Stimulated activated CD4-positive, alpha-beta T cell treated with anti-CD3 and anti-CD28 coated beads, Interleukin-15, amount 100 ng/mL, for 1 hour (primary cell): ENCODE measurements around the gene TRIM7.

Source experiments
- DNase-seq, 2 donors: peaks; one replicate each; pipeline ENCODE4 v3.0.0-alpha.2; 2020; ENCODE audit warnings: low read depth in 1 of 2, low spot score in 1 of 2

TRIM7 gene

DNA sequence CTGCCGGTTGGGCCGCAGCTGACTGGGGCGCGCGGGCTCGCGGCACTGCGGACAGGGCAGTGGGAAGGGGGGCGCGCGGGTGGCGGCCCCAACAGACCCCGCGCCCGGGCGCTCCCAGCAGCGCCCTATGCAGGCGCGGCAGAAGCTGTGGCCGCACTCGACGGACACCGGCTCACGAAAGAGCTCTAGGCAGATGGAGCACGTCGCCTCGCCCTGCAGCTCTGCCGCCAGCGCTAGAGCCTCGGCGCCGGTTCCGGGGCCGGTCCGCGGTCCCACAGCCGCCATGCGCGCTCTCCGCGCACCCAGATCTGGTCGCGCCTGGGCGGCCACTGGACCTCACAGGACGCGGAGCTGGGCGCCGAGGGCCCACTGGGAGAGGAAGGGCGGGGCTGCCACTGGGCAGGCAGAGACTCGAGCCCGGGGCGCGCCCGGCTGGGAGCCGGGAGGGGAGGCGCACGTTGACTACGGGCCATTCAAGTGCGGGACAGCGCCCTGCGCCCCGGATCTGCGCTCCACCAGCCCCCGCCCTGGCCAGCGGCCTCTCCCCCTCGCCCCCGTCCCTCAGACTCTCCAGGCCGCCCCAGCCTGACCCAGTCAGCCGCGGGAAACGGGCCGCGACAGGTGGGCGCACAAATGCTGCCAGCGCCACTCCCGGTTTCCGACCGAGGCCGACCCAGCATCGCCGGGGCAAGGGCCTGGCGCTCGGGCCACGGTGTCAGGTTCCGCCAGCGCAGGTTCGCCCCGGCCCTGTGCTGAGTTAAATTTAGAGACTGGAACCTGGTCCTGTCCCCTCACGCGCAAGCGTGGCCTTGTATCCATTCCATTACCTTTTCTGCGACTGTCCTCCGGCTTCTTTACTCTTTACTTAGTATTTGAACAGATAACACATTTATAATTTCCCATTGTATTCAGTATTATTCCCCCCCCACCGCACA is at the start of gene TRIM7:
Gene TRIM7, minus strand, starts transcription at position 371 of the 935 bp plus-strand sequence. Its CDS starts 86 bp downstream, at position 285.
- DNase-seq = no peak

DNA sequence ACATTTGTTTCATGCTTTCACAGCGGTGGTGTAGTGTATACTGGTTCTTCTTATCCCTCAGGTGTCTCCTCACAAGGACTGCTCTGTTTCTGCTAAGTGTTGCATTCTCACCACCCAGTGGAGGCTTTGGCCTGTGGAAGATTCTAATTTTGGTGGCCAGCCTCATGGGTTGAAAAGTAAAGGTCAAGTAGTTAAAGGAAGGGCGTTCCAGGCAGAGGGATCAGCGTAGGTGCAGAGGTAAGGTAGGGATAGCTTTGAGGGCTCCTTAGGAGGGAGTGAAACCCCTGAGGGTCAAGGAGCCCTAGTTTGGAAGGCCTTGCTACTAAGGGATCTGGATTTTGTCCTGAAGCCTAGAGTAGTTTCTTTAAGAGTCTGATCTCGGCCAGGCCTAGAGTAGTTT is 43.3 kb upstream of the TRIM7 start:
- DNase-seq = no peak

DNA sequence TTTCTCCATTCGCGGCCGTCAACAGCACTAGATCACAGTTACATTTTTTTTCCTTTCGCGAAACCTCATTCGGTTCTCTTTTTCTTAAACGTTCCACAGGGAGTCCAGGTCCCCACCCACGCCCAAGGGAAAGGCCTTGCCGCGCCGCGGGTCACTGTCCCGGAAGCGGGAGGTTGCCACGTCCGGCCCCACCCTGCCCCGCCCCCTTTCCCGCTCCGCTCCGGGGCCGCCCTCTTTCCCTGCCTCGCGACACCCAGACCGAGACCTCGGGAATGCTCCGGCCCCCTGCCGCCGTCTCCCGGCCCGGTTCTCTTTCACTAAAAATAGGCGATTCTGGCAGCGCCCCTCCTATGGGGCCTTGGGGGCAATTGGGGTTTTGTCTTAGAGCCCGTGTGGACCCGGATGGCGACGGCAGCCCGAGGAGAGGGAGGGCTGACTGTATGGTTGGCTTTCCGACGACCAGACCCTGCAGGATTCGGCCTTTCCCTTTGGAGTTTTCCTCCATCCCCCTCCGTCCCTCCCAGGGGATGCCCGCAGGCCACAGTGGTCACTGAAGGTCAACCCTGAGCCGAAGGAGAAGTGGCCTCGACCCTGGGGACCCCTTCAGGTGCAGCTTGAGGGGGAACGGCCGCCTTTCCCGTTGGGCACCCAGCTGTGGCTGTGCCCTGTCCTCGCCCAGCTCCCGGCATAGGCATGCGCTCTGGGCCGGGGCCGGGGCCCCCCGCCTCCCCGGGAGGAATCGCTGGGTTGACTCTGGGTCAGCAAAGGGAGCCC is 41.5 kb upstream of the TRIM7 start:
- peak; percentile 54 to 63 for DNase-seq

DNA sequence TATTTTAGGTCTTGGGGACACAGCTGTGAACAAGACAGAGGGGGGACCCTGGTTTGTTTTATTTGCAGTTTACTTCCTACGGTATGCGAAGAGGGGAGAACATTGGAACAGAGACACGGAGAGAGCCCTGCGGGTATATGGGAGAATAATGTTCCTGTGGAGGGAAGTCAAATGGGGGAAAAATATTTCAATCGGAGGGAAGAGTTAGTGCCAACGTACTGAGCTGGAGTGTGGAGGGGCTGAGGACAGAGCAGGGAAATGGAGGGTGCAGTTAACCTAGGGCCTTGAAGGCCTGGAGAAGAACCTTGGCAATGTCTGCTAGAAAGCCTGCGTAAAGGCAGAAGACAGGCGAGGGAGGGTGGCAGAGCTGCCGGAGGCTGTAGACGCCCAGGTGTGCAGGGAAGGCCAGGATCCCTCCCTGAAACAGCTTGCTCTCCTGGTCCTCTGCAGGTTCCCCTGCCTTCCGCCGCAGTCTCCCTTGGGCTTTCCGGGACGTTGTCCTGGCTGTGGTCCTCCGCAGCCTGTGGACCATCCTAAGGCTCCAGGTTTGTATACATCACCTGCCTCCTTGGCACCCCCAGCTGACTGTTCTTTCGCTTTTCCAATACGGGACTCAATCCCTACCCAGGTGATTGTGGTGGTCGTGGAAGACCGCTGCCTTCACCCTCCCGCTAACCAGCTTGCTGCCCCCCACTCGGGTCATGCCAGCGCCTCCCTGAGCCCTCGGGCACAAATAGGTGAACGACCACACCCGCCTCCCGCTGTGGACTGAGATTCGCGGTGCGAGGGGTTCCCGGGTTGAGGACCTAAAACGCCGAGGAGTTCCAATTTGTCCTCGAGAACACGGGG is 40.7 kb upstream of the TRIM7 start:
- DNase-seq = no peak

DNA sequence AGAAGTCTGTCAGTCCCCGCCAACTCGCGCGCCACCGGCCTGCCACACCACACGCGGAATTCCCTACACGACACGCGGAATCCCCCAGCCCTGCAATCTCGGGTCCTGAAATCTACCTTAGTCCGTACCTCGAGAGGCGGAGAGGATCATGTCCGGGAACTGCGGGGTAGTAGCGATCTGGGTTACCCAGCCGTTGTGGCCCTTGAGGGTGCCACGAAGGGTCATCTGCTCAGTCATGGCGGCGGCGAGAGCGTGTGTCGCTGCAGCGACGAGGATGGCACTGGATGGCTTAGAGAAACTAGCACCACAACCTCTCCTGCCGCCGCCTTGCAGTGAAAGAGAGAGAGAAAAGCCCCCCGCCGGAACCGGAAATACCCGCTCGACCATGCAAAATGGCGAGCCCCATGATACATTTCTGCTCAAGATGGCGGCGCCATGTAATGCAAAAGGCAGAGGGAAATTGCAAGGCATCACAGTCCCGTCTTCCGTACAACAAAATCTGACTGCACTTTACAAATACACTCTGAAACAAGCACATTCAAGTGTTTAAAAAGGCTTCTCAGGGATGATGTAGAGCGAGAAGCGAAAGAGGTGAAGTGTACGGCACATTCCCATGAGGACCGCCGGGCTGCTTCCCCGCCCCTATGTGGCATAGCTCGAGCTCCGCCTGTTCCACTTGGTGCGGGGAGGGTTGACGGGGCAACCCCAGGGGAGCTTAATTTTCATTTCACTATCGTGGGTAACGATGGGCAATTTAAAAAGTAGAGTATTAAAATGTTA is 38.8 kb upstream of the TRIM7 start, which contains the start of gene RACK1:
Gene RACK1, minus strand, starts transcription at position 343 of the 780 bp plus-strand sequence. Its CDS starts 106 bp downstream, at position 237.
- peak; percentile 73 to 78 for DNase-seq

DNA sequence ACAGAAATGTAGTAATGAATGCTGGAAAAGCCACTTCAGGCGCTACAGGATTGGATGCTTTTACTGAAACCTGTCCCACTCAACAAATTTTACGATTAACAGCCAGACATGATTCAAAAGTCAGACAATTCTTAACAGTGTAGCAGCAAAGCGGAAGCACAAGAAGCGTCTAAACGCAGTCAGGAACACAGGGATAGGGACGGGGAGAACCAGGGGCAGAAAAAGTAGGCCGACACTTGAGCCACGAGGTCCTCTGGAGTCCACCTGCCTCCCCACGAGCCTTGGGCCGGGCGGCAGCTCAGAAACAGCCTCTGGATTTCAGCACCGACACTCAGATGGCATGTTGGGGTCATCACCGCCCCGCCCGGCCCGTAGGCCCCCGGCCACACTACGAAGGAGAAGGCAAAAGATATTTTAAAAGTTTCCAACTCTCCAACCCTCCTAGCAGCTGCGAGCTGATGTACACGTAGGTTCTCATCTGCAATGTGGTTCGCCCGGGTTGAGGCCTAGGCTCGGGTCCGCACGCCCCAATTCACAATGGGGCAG is 38.1 kb upstream of the TRIM7 start:
- peak in 1 of 2 donors; percentile 18 for DNase-seq

DNA sequence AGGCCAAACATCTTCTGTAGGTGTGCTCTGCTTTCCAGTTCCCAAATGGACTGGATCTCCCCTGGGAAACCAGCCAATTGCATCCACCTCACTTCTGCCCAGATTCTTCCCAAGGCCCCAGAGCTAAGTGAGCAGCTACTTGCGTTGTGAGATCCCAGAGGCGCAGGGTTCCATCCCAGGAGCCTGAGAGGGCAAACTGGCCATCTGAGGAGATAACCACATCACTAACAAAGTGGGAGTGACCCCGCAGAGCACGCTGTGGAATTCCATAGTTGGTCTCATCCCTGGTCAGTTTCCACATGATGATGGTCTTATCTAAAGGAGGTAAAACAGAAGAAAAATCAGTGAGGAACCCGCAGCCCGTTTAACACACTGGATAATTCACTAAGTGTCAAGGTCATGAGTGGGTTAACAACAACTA is 37.0 kb upstream of the TRIM7 start:
- DNase-seq = no peak

DNA sequence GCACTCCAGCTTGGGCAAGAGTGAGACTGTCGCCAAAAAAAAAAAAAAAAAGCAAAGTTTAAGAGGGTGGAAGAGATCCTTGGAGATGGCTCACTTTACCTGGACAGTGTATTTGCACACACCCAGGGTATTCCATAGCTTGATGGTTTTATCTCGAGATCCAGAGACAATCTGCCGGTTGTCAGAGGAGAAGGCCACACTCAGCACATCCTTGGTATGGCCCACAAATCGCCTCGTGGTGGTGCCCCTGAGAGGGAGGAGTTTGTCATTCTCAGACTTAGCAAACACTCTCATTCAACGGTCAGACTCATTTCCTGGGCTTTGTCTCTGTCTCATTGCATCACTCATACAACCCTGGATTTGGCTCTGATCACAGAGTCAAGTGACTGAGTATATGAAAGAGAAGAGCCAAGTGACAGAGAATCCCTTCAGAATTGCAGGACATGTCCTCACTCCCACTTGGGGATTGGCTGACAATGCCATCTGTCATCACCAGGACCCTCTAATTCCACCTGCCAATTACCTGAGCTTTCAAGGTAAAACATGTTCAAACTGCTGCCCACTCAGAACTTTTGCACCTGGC is 36.5 kb upstream of the TRIM7 start:
- DNase-seq = no peak

DNA sequence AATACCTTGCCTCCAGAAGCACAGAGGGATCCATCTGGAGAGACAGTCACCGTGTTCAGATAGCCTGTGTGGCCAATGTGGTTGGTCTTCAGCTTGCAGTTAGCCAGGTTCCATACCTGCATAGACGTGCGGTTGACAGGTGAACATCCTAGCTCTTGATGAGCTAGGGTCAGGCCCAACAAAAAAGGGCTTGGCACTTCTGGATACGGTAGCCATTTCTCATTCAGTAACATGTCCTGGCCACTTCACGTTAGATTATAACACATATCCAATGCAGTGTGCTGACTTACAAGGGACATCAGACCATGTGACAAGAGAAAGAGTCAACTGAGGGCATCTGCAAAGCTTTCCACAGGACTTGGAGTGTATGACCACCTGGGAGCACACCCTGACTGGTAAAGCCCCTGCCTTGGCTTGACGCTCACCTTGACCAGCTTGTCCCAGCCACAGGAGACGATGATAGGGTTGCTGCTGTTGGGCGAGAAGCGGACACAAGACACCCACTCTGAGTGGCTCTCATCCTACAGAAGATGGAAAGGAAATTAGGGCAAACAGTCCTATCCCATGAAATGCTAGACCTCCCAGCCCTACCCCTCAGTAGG is 34.2 kb upstream of the TRIM7 start:
- no peak for DNase-seq

DNA sequence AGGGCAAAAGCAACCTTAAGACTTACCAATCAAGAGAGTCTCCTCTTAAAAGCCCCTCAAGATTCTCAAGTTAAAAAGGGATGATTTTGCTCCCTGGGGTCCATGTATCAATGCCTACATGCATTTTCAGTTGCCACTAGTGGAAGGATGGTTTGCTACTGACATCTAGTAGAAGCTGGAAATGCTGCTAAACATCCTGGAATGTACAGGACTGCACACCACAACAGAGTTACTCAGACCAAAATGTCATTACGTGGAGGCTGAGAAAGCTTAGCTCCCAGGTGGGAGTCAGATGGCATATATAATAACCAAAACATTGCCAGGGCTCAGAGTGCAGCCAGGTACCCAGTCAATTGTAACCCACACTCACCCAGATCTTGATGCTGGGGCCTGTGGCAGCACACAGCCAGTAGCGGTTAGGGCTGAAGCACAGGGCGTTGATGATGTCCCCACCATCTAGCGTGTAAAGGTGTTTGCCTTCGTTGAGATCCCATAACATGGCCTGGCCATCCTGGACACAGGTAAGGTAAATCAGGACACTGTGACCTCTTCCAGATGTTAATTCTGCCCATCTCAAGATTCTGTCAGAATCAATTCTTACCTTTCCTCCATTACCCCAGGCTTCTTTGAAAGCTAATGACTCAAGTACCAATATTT is 32.9 kb upstream of the TRIM7 start:
- no peak for DNase-seq

DNA sequence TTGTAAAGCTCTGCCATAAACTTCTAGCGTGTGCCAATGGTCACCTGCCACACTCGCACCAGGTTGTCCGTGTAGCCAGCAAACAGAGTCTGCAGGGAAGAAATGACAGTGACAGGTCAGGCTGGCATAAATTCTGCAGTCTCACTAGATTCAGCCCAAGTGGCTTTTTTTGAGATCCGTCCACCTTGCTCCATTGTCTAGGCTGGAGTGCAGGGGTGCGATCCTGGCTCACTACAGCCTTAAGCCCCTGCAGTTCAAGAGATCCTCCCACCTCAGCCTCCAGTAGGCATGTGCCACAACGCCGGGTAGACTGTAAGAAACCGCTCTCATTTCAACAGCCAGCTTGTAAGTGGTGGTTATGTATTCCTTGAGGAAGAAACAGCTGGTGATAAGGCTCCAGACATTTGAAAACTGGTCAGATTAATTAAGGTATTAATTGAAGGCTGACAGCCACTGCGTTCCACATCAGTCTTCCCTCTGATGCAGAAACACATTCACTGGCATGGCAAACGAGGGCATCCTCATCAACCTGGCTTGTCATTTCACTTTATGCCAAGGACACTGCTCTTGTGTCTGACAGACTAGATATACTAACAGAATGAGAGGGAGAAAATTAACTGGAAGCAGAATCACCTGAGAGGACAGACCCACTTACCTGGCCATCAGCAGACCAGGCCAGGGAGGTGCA is 32.1 kb upstream of the TRIM7 start:
- DNase-seq = no peak

DNA sequence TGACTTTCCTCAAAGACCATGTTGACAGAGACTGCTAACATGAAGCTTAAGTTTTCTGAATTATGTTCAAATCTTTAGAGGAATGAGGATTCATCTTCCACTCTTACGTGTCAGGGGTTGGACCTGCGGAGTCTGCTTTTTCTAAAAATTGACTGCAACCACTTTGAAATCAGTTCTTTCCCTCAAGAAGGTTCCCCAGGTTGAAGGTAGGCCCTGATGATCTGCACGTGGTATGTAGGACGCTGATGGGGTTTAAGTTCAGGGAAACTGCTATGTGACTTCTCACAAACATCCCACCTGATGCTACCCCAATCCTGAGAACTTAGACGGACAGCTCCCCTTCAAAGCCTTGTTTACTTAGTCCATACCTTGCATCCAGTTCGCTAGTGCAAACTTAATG is 31.5 kb upstream of the TRIM7 start:
- DNase-seq = no peak

DNA sequence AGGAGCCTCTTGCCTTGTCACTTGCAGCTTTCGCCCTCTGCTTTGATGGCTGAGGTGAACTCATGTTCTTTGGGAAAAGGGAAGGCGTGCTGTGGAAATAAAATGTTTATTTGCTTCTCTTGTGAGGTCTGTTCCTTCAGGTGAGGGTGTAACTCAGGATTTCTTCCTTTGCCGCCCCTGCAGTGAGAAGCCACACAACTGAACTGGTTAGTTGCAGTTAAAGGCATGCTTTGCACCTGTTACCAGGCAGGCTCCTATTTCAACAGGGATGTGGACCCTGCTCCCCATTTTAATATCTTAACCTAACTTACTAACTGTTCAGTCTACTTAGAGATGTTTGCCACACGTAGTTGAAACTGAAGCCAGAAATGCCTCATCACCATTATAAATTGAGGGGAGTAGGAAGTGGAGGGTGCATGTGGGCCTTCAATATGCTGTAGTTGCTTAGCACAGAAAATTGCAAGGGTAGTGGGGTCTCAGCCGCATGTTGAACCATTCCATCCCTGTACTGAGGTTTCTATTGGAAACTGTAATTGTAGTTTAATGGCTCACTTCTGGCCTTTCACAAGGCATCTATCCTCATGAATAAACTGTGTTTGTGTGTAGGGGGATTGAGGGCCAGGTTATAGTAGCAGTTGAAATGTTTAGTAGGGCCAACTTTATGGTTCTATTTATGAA is 30.8 kb upstream of the TRIM7 start:
- DNase-seq = no peak

DNA sequence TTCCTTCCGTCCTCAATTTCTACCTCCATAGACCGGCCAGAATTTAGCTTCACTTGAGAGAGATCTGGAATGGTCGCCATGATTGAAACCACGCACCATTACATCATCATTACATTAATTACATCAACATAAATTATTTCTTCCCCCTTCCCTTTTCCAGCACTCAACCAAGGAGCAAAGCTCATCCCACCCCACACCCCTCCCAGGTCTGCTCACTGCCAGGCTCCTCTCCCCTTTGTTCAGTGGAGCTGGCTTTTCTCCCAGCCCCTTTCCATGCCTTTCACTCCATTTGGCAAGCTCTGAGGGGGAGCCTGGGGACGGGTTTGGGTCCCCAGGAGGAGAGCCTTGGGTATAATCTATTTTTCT is 30.3 kb upstream of the TRIM7 start:
- DNase-seq = no peak

DNA sequence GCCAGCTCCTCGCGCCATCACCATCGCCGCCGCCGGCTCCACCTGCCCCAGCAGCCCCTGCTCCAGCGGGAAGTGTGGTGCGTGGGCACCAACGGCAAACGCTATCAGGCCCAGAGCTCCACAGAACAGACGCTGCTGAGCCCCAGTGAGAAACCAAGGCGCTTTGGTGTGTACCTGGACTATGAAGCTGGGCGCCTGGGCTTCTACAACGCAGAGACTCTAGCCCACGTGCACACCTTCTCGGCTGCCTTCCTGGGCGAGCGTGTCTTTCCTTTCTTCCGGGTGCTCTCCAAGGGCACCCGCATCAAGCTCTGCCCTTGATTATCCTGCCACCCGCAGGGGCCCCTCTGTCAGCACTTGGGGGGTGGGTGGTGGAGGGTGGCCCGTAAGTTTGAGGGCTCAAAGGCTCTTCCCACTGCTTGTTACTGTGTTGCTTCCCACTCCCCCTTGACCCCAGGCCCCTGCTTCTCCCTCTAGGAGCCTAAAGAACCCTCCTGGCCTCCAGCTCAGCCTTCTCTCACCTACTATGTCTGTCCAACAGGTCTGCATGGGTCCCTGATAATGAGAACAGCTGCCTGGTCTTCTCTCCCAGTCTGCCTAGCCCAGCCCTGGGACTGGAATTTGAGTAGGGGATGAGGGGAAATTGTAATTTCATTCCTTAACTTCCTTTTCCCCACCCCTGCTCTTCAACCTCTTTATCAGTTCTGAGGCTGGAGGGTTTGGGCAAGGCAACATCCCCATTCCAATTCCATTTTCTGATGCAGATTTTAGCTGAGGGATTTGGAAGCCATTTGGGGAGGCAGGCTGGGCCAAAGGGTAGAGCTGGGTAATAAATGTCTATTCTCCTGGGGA is 29.7 kb upstream of the TRIM7 start:
- DNase-seq = no peak

DNA sequence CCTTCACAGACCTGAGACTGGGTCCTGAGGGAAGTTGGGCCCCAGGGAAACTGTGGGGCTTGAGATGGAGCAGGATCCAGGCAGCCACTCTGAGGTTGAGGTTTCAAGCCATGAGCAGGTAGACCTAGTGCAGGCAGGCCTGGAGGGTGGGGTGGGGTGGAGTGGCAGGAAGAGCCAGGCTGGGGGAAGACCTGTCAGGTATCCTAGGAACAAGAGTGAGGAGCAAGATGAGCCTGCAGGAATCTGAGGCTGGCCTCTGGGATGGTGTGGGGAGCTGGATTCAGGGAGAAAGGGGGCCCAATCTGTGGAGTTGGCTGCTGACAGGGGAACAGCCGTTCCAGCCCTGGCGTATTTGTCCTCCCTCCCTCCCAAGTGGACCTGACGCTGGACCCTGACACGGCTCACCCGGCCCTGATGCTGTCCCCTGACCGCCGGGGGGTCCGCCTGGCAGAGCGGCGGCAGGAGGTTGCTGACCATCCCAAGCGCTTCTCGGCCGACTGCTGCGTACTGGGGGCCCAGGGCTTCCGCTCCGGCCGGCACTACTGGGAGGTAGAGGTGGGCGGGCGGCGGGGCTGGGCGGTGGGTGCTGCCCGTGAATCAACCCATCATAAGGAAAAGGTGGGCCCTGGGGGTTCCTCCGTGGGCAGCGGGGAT is 28.9 kb upstream of the TRIM7 start:
- DNase-seq = no peak
